WTC11 (cell line): Measurements from ENCODE around the gene XPR1. TPM values are rescaled to one million over a fixed set of nuclear protein-coding genes. Genes with fewer than 3 reads are reported as not detected.
"Not testable (repeated sequence)": the region's sequence is repeated elsewhere in the genome, so short reads cannot be mapped to it uniquely, and the experiment has no call there.

Experiments used
- ATAC-seq: fragments of 200-7000 bp; cut with Tn5 transposase; 2 replicates; pipeline ENCODE4 v1.10.0; 2021; ENCODE audit warnings: mild to moderate bottlenecking, moderate library complexity
- CTCF ChIA-PET: fragments of 300-600 bp; sonication (Branson Sonifier 250); formaldehyde crosslinking; loops from one replicate; lab custom pipeline; 2021; ENCODE audit warnings: antibody characterized with exemption; lab: Charles Lee
- POLR2A ChIA-PET: fragments of 350-600 bp; sonication (Branson Sonifier 250); formaldehyde crosslinking; loops from one replicate; lab custom pipeline; 2021; ENCODE audit warnings: antibody characterized with exemption; lab: Charles Lee
- DNase-seq: peaks from one replicate; pipeline ENCODE4 v3.0.0; 2021; ENCODE audit warnings: low spot score
- H3K27ac Mint-ChIP-seq: 2 replicates; pipeline ENCODE4 v1.8.0; 2021; ENCODE audit warnings: mixed read lengths
- H3K27me3 Mint-ChIP-seq: 2 replicates; pipeline ENCODE4 v1.8.0; 2021; ENCODE audit warnings: low read depth, mild to moderate bottlenecking, moderate library complexity, mixed read lengths
- H3K36me3 Mint-ChIP-seq: 2 replicates; pipeline ENCODE4 v1.8.0; 2021; ENCODE audit warnings: mixed read lengths
- H3K4me1 Mint-ChIP-seq: 2 replicates; pipeline ENCODE4 v1.8.0; 2022; ENCODE audit warnings: mixed read lengths
- H3K4me3 Mint-ChIP-seq: 2 replicates; pipeline ENCODE4 v1.8.0; 2021; ENCODE audit warnings: mild to moderate bottlenecking, moderate library complexity, mixed read lengths
- H3K9me3 Mint-ChIP-seq: 2 replicates; pipeline ENCODE4 v1.8.0; 2021; ENCODE audit warnings: mixed read lengths
- GABPB1 ChIP-seq: sonication (generic); formaldehyde crosslinking; IDR thresholded peaks from 2 replicates; pipeline ENCODE4 v1.8.1; 2023; ENCODE audit warnings: mild to moderate bottlenecking, missing genetic modification reagents
- NFYB ChIP-seq: sonication (generic); formaldehyde crosslinking; conservative IDR thresholded peaks from 2 replicates; pipeline ENCODE4 v1.8.0; 2022; ENCODE audit warnings: low read depth, missing genetic modification reagents
- NR1H2 ChIP-seq: sonication (generic); formaldehyde crosslinking; IDR thresholded peaks from 2 replicates; pipeline ENCODE4 v1.9.0; 2021; ENCODE audit warnings: mild to moderate bottlenecking, moderate library complexity, missing genetic modification reagents
- ZNF317 ChIP-seq: sonication (generic); formaldehyde crosslinking; IDR thresholded peaks from 2 replicates; pipeline ENCODE4 v1.8.1; 2023; ENCODE audit warnings: low read depth, mild to moderate bottlenecking, moderate library complexity, missing genetic modification reagents, borderline replicate concordance
- ZNF416 ChIP-seq: fragments of 250-450 bp; sonication (Bioruptor Pico); IDR thresholded peaks from 2 replicates; pipeline ENCODE4 v1.9.0; 2021; ENCODE audit warnings: mild to moderate bottlenecking, inconsistent platforms
- total RNA-seq: library from RNA; stranded (reverse); gene quantifications from 3 replicates; pipeline ENCODE4 v1.2.3, GENCODE V29; 2021
- TF ChIP-seq, protein P1 (sequence below): sonication (generic); formaldehyde crosslinking; IDR thresholded peaks from 2 replicates; pipeline ENCODE4 v1.8.1; 2022; ENCODE audit warnings: mild to moderate bottlenecking, moderate library complexity, missing genetic modification reagents
- TF ChIP-seq, protein P2 (sequence below): sonication (generic); formaldehyde crosslinking; IDR thresholded peaks from 2 replicates; pipeline ENCODE4 v1.8.0; 2023; ENCODE audit warnings: missing genetic modification reagents, mild to moderate bottlenecking, borderline replicate concordance
- TF ChIP-seq, protein P3 (sequence below): fragments of 200-600 bp; IDR thresholded peaks from 2 replicates; pipeline ENCODE4 v1.8.0; 2022; ENCODE audit warnings: antibody characterized with exemption
- TF ChIP-seq, protein P4 (sequence below): sonication (generic); formaldehyde crosslinking; IDR thresholded peaks from 2 replicates; pipeline ENCODE4 v1.8.1; 2023; ENCODE audit warnings: mild to moderate bottlenecking, moderate library complexity, missing genetic modification reagents

XPR1 gene
- total RNA-seq, 1 experiment from 2014 or later: 34.6 TPM

DNA sequence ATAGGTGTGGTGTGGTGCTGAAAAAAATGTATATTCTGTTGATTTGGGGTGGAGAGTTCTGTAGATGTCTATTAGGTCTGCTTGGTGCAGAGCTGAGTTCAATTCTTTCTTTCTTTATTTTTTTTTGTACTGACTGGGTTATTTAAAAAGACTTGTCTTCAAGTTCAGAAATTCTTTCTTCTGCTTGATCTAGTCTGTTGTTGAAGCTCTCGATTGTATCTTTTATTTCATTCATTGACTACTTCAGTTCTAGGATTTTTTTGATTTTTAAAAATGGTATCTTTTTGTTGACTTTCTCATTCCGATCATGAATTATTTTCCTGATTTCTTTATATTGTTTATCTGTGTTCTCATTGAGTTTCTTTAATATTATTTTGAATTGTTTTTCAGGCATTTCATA lies 70.6 kb downstream of the XPR1 start:
- POLR2A ChIA-PET, H3K4me1 Mint-ChIP-seq, DNase-seq, H3K4me3 Mint-ChIP-seq, CTCF ChIA-PET, ATAC-seq, H3K27me3 Mint-ChIP-seq, H3K27ac Mint-ChIP-seq: not testable (repeated sequence)
- H3K9me3 Mint-ChIP-seq: peaks cover 23% of the 10 kb centered on the region
- H3K36me3 Mint-ChIP-seq: peaks cover 19% of the 10 kb centered on the region

DNA sequence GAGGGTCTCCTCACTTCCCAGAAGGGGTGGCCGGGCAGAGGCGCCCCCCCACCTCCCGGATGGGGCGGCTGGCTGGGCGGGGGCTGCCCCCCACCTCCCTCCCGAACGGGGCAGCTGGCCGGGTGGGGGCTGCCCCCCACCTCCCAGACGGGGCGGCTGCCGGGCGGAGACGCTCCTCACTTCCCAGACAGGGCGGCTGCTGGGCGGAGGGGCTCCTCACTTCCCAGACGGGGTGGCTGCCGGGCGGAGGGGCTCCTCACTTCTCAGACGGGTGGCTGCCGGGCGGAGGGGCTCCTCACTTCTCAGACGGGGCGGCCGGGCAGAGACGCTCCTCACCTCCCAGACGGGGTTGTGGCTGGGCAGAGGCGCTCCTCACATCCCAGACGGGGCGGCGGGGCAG lies 78.9 kb downstream of the XPR1 start:
- not testable (repeated sequence) for H3K4me1 Mint-ChIP-seq

DNA sequence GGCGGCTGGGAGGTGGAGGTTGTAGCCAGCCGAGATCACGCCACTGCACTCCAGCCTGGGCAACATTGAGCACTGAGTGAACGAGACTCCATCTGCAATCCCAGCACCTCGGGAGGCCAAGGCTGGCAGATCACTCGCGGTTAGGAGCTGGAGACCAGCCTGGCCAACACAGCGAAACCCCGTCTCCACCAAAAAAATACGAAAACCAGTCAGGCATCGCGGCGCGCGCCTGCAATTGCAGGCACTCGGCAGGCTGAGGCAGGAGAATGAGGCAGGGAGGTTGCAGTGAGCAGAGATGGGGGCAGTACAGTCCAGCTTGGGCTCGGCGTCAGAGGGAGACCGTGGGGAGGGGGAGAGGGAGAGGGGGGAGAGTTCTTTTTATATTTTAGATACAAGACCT lies 79.4 kb downstream of the XPR1 start:
- Mint-ChIP-seq H3K9me3 (peaks cover 19% of the 10 kb centered on the region), H3K36me3 (peaks cover 20% of the 10 kb centered on the region)
- H3K4me3 Mint-ChIP-seq, H3K27ac Mint-ChIP-seq, H3K27me3 Mint-ChIP-seq, H3K4me1 Mint-ChIP-seq, CTCF ChIA-PET, ATAC-seq, POLR2A ChIA-PET, DNase-seq: not testable (repeated sequence)

More for the DNA sequence above, 78.9 kb downstream of the XPR1 start:
- ATAC-seq, H3K27me3 Mint-ChIP-seq, H3K27ac Mint-ChIP-seq, CTCF ChIA-PET, H3K4me3 Mint-ChIP-seq, POLR2A ChIA-PET, DNase-seq: not testable (repeated sequence)
- H3K36me3 Mint-ChIP-seq: peaks cover 20% of the 10 kb centered on the region
- peaks cover 19% of the 10 kb centered on the region for H3K9me3 Mint-ChIP-seq

DNA sequence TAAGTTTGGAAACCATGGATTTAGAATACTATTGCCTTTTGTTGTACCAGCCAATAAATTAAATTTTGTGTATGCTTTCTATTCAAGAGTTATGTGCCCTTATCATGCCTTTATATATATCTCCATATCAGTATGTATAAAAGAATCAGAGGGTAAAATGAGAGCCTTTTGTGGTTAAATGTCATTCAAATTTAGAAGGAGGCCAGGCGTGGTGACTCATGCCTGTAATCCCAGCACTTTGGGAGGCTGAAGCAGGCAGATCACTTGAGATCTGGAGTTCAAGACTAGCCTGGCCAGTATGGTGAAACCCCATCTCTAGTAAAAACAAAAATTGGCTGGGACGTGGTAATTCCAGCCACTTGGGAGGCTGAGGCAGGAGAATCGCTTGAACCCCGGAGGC lies 88.9 kb downstream of the XPR1 start:
- DNase-seq (no peak), ATAC-seq (no peak)
- Mint-ChIP-seq H3K27ac (no peak overlapping the region), H3K4me3 (no peak overlapping the region), H3K27me3 (no peaks in the 10 kb centered on the region), H3K36me3 (no peaks in the 10 kb centered on the region), H3K9me3 (0 out of 2 replicates have a peak, but pooled peaks cover under 1% of the 10 kb centered on the region), H3K4me1 (0 out of 2 replicates have a peak, but pooled peaks cover 4% of the 10 kb centered on the region)
- ChIA-PET POLR2A (no interaction called here), CTCF (no interaction called here)
- TF ChIP-seq, protein P1, sequence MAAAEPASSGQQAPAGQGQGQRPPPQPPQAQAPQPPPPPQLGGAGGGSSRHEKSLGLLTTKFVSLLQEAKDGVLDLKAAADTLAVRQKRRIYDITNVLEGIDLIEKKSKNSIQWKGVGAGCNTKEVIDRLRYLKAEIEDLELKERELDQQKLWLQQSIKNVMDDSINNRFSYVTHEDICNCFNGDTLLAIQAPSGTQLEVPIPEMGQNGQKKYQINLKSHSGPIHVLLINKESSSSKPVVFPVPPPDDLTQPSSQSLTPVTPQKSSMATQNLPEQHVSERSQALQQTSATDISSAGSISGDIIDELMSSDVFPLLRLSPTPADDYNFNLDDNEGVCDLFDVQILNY (CRISPR knock-in tag): no peak
- TF ChIP-seq, protein P2, sequence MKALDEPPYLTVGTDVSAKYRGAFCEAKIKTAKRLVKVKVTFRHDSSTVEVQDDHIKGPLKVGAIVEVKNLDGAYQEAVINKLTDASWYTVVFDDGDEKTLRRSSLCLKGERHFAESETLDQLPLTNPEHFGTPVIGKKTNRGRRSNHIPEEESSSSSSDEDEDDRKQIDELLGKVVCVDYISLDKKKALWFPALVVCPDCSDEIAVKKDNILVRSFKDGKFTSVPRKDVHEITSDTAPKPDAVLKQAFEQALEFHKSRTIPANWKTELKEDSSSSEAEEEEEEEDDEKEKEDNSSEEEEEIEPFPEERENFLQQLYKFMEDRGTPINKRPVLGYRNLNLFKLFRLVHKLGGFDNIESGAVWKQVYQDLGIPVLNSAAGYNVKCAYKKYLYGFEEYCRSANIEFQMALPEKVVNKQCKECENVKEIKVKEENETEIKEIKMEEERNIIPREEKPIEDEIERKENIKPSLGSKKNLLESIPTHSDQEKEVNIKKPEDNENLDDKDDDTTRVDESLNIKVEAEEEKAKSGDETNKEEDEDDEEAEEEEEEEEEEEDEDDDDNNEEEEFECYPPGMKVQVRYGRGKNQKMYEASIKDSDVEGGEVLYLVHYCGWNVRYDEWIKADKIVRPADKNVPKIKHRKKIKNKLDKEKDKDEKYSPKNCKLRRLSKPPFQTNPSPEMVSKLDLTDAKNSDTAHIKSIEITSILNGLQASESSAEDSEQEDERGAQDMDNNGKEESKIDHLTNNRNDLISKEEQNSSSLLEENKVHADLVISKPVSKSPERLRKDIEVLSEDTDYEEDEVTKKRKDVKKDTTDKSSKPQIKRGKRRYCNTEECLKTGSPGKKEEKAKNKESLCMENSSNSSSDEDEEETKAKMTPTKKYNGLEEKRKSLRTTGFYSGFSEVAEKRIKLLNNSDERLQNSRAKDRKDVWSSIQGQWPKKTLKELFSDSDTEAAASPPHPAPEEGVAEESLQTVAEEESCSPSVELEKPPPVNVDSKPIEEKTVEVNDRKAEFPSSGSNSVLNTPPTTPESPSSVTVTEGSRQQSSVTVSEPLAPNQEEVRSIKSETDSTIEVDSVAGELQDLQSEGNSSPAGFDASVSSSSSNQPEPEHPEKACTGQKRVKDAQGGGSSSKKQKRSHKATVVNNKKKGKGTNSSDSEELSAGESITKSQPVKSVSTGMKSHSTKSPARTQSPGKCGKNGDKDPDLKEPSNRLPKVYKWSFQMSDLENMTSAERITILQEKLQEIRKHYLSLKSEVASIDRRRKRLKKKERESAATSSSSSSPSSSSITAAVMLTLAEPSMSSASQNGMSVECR (CRISPR knock-in tag): no peak
- TF ChIP-seq ZNF416 (no peak), NFYB (CRISPR knock-in tag) (no peak), ZNF317 (no peak), GABPB1 (no peak), NR1H2 (CRISPR knock-in tag) (no peak)
- TF ChIP-seq, protein P3, sequence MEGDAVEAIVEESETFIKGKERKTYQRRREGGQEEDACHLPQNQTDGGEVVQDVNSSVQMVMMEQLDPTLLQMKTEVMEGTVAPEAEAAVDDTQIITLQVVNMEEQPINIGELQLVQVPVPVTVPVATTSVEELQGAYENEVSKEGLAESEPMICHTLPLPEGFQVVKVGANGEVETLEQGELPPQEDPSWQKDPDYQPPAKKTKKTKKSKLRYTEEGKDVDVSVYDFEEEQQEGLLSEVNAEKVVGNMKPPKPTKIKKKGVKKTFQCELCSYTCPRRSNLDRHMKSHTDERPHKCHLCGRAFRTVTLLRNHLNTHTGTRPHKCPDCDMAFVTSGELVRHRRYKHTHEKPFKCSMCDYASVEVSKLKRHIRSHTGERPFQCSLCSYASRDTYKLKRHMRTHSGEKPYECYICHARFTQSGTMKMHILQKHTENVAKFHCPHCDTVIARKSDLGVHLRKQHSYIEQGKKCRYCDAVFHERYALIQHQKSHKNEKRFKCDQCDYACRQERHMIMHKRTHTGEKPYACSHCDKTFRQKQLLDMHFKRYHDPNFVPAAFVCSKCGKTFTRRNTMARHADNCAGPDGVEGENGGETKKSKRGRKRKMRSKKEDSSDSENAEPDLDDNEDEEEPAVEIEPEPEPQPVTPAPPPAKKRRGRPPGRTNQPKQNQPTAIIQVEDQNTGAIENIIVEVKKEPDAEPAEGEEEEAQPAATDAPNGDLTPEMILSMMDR: no peak
- TF ChIP-seq, protein P4, sequence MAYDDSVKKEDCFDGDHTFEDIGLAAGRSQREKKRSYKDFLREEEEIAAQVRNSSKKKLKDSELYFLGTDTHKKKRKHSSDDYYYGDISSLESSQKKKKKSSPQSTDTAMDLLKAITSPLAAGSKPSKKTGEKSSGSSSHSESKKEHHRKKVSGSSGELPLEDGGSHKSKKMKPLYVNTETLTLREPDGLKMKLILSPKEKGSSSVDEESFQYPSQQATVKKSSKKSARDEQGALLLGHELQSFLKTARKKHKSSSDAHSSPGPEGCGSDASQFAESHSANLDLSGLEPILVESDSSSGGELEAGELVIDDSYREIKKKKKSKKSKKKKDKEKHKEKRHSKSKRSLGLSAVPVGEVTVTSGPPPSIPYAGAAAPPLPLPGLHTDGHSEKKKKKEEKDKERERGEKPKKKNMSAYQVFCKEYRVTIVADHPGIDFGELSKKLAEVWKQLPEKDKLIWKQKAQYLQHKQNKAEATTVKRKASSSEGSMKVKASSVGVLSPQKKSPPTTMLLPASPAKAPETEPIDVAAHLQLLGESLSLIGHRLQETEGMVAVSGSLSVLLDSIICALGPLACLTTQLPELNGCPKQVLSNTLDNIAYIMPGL (CRISPR knock-in tag): no peak
